AG09309 (cell line): ENCODE data around the gene GAL3ST2.
"Not testable (repeated sequence)": the region's sequence is repeated elsewhere in the genome, so short reads cannot be mapped to it uniquely, and the experiment has no call there.

Source experiments
- DNase-seq: peaks from one replicate; pipeline ENCODE4 v3.0.0-alpha.2; 2010; ENCODE audit warnings: low read depth
- H3K4me3 ChIP-seq: 2 replicates; pipeline ENCODE4 v1.5.1; 2011; ENCODE audit warnings: mild to moderate bottlenecking, low read depth, low read length, moderate library complexity; ENCODE audit not compliant: control insufficient read depth
- TF ChIP-seq, protein P1 (sequence below): IDR thresholded peaks from 2 replicates; pipeline ENCODE4 v1.5.1; 2011; ENCODE audit warnings: mild to moderate bottlenecking, low read depth, low read length, inconsistent platforms; ENCODE audit not compliant: insufficient read depth, control insufficient read depth; ENCODE audit errors: missing control alignments

GAL3ST2 gene

DNA sequence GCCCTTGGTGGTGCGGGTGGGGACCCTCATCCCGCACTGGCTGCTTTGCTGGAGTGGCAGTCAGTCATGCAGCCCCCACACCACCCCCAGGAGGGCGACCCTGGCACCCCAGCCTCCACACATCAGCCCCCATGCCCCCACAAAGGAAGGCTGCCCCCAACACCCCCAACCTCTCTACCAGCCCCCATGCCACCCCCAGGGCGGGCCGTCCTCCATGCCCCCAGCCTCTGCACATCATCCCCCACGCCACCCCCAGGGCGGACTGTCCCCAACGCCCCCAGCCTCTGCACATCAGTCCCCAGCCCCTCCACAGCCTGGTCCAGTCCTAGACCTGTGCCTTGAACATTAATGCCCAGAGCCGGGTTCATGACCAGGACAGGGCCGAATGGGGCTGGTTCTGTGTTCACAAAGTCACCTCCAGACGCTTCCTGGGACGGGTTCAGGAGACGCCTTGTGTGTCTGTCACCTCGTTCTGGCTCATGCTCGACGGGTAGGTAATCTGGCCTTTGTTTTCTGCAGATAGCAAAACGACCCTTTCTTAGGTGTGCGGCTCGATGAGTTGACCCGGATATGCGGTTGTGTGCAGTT is 23.8 kb upstream of the GAL3ST2 start:
- TF ChIP-seq, protein P1, sequence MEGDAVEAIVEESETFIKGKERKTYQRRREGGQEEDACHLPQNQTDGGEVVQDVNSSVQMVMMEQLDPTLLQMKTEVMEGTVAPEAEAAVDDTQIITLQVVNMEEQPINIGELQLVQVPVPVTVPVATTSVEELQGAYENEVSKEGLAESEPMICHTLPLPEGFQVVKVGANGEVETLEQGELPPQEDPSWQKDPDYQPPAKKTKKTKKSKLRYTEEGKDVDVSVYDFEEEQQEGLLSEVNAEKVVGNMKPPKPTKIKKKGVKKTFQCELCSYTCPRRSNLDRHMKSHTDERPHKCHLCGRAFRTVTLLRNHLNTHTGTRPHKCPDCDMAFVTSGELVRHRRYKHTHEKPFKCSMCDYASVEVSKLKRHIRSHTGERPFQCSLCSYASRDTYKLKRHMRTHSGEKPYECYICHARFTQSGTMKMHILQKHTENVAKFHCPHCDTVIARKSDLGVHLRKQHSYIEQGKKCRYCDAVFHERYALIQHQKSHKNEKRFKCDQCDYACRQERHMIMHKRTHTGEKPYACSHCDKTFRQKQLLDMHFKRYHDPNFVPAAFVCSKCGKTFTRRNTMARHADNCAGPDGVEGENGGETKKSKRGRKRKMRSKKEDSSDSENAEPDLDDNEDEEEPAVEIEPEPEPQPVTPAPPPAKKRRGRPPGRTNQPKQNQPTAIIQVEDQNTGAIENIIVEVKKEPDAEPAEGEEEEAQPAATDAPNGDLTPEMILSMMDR = no peak
- H3K4me3 ChIP-seq = no peak overlapping the region
- DNase-seq = no peak

DNA sequence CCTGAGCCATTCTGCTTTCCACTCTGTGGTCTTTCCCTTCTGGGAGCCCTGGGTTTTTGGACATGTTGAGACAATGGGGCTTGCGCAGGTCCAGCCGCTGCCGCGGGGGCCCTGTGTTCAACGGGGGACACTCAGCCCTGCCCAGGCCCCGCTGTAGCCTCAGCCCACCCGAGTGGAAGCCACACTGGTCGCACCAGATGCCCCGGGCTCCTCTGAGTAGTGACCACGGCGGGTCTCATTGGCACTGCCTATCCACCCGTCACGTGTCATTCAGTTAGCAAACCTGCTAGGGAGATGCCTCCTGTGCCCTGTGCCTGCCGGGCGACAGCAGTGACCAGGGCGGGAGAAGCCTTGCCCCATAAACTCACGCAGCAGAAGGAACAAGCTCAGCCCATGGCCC is 23.1 kb upstream of the GAL3ST2 start:
- H3K4me3 ChIP-seq = no peak overlapping the region
- TF ChIP-seq, protein P1 = no peak
- no peak for DNase-seq

DNA sequence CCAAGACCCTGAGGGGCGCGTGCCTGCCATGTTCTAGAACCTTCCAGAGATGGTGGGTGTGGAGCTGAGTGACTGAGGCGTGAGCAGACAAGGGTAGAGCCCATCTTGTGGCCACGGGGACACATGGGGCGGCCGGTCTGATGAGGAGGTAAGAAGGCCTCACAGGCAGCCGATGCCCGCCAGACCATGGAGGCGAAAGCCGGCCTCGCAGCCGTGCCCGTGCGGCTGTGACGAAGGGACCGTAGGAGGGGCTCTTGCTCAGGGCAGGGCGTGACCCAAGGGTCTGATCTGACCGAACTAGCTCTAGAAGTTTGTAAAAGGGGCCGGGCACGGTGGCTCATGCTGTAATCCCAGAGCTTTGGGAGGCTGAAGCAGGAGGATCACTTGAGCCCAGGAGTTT is 22.6 kb upstream of the GAL3ST2 start:
- H3K4me3 ChIP-seq = no peak overlapping the region
- TF ChIP-seq, protein P1 = no peak
- DNase-seq = no peak

GRCh38 chr2:241755166-241755565 is 21.5 kb upstream of the GAL3ST2 start:
- no peak for DNase-seq
- TF ChIP-seq, protein P1 = no peak
- H3K4me3 ChIP-seq = no peak overlapping the region

GRCh38 chr2:241755777-241756176 is 20.8 kb upstream of the GAL3ST2 start:
- no peak for DNase-seq
- no peak overlapping the region for H3K4me3 ChIP-seq
- TF ChIP-seq, protein P1 = no peak

GRCh38 chr2:241759067-241759807 is 17.4 kb upstream of the GAL3ST2 start:
- no peak for DNase-seq
- no peak overlapping the region for H3K4me3 ChIP-seq
- TF ChIP-seq, protein P1 = no peak

- DNase-seq, H3K4me3 ChIP-seq: not testable (repeated sequence)
Observed at GRCh38 chr2:241759893-241760292, 16.7 kb upstream of the GAL3ST2 start.
